H1 (cell line): Measurements from ENCODE around the gene HTR4. TPM values are rescaled to one million over a fixed set of nuclear protein-coding genes. Genes with fewer than 3 reads are reported as not detected.

Source experiments
- CTCF ChIA-PET: fragments of 300-600 bp; sonication (Branson Sonifier 250); formaldehyde crosslinking; loops from one replicate; lab custom pipeline; 2021; ENCODE audit not compliant: partially characterized antibody; lab: Charles Lee
- POLR2A ChIA-PET: fragments of 300-600 bp; sonication (Branson Sonifier 250); formaldehyde crosslinking; loops from one replicate; lab custom pipeline; 2021; ENCODE audit warnings: inconsistent platforms; ENCODE audit not compliant: partially characterized antibody; lab: Charles Lee
- DNase-seq, 2 experiments: peaks; one replicate each; pipeline versions ENCODE4 v3.0.0 to v3.0.0-alpha.2; 2010 to 2022; ENCODE audit warnings: low spot score in 2 of 2, low read depth in 1 of 2, mixed read lengths in 1 of 2
- FAIRE-seq: peaks from 2 replicates; lab custom pipeline; 2011; peaks lifted over from hg19 to GRCh38; lab: Jason Lieb, UNC
- H2AFZ ChIP-seq: 2 replicates; pipeline ENCODE4 v1.8.1; 2012; ENCODE audit warnings: low read length, inconsistent platforms
- H2AK5ac ChIP-seq: 2 replicates; pipeline ENCODE4 v1.6.1; 2013; ENCODE audit warnings: low read depth, low read length
- H2BK120ac ChIP-seq: replicated peaks from 2 replicates; pipeline ENCODE3; 2013; ENCODE audit warnings: low read depth, low read length, inconsistent platforms
- H2BK12ac ChIP-seq: 2 replicates; pipeline ENCODE4 v1.6.1; 2013; ENCODE audit warnings: low read depth, low read length
- H2BK15ac ChIP-seq: 2 replicates; pipeline ENCODE4 v1.6.1; 2013; ENCODE audit warnings: low read length
- H2BK20ac ChIP-seq: 2 replicates; pipeline ENCODE4 v1.6.1; 2013; ENCODE audit warnings: low read length
- H2BK5ac ChIP-seq: 2 replicates; pipeline ENCODE4 v1.6.1; 2013; ENCODE audit warnings: low read depth, low read length
- H3K14ac ChIP-seq: 2 replicates; pipeline ENCODE4 v1.6.1; 2013; ENCODE audit warnings: inconsistent platforms; ENCODE audit not compliant: insufficient read length
- H3K18ac ChIP-seq: 2 replicates; pipeline ENCODE4 v1.6.1; 2013; ENCODE audit warnings: low read length; ENCODE audit errors: extremely low read depth
- H3K23ac ChIP-seq: 2 replicates; pipeline ENCODE4 v1.6.1; 2013; ENCODE audit warnings: inconsistent platforms; ENCODE audit not compliant: insufficient read length
- H3K23me2 ChIP-seq: 2 replicates; pipeline ENCODE4 v1.6.1; 2013; ENCODE audit warnings: low read depth, low read length
- H3K27ac ChIP-seq: 2 replicates; pipeline ENCODE4 v1.6.1; 2011; ENCODE audit warnings: low read depth, low read length, inconsistent platforms
- H3K27me3 ChIP-seq, 4 experiments: replicated peaks in 1 of 4; 1 replicate in 1 of 4; 2 replicates in 3 of 4; pipeline versions ENCODE4 v1.6.1 to v1.8.1; 2011 to 2013; ENCODE audit warnings: low read length in 3 of 4, mild to moderate bottlenecking in 3 of 4, inconsistent platforms in 2 of 4, mixed read lengths in 2 of 4, moderate library complexity in 1 of 4; ENCODE audit not compliant: control insufficient read depth in 3 of 4, insufficient read depth in 3 of 4; ENCODE audit errors: extremely low read depth in 1 of 4
- H3K36me3 ChIP-seq, 4 experiments: 2 replicates each; pipeline versions ENCODE4 v1.6.1 to v1.8.1; 2011 to 2013; ENCODE audit warnings: mild to moderate bottlenecking in 4 of 4, low read length in 3 of 4, moderate library complexity in 2 of 4, control low read depth in 1 of 4, inconsistent platforms in 1 of 4; ENCODE audit not compliant: insufficient read depth in 4 of 4, control insufficient read depth in 2 of 4
- H3K4ac ChIP-seq: replicated peaks from 2 replicates; pipeline ENCODE3; 2013; ENCODE audit warnings: low read length, low read depth, mixed read lengths, inconsistent platforms; ENCODE audit not compliant: insufficient read length
- H3K4me1 ChIP-seq, 4 experiments: replicated peaks in 1 of 4; 1 replicate in 1 of 4; 2 replicates in 3 of 4; pipeline versions ENCODE4 v1.6.1 to v1.8.1; 2011 to 2013; ENCODE audit warnings: low read length in 3 of 4, inconsistent platforms in 2 of 4, mixed read lengths in 1 of 4; ENCODE audit not compliant: insufficient read depth in 4 of 4, control insufficient read depth in 3 of 4
- H3K4me2 ChIP-seq, 2 experiments: 2 replicates each; pipeline versions ENCODE4 v1.6.1 to v1.8.1; 2011 to 2013; ENCODE audit warnings: low read depth in 2 of 2, low read length in 2 of 2, control low read depth in 1 of 2, inconsistent platforms in 1 of 2, mild to moderate bottlenecking in 1 of 2; ENCODE audit not compliant: insufficient read depth in 1 of 2
- H3K4me3 ChIP-seq, 4 experiments: fragments of 200-600, 300-600 bp in 1 of 4; sonication (generic), shearing (Covaris generic), sonication (Bioruptor Twin) in 1 of 4; 2 replicates each; pipeline versions ENCODE4 v1.5.1 to v1.8.1; 2011 to 2016; ENCODE audit warnings: low read length in 4 of 4, low read depth in 3 of 4, control low read depth in 2 of 4, inconsistent platforms in 2 of 4, mild to moderate bottlenecking in 2 of 4, mixed read lengths in 1 of 4, moderate library complexity in 1 of 4; ENCODE audit not compliant: insufficient read depth in 2 of 4; ENCODE audit errors: extremely low read depth in 1 of 4
- H3K56ac ChIP-seq: replicated peaks from 2 replicates; pipeline ENCODE3; 2013; ENCODE audit warnings: low read depth, mild to moderate bottlenecking, mixed read lengths, low read length, inconsistent platforms; ENCODE audit not compliant: insufficient read length
- H3K79me1 ChIP-seq: 2 replicates; pipeline ENCODE4 v1.6.1; 2013; ENCODE audit warnings: low read depth, low read length, control low read depth
- H3K79me2 ChIP-seq, 2 experiments: 2 replicates each; pipeline versions ENCODE4 v1.6.1 to v1.8.1; 2012 to 2013; ENCODE audit warnings: low read length in 2 of 2, mild to moderate bottlenecking in 2 of 2, inconsistent platforms in 1 of 2; ENCODE audit not compliant: insufficient read depth in 2 of 2, control insufficient read depth in 1 of 2
- H3K9ac ChIP-seq, 4 experiments: replicated peaks in 1 of 4; 1 replicate in 1 of 4; 2 replicates in 3 of 4; pipeline versions ENCODE4 v1.6.1 to v1.8.1; 2011 to 2013; ENCODE audit warnings: low read depth in 3 of 4, low read length in 3 of 4, control low read depth in 2 of 4, mild to moderate bottlenecking in 2 of 4, moderate library complexity in 2 of 4, inconsistent platforms in 1 of 4; ENCODE audit errors: extremely low read depth in 1 of 4
- H3K9me3 ChIP-seq, 2 experiments: 2 replicates each; pipeline versions ENCODE4 v1.6.1 to v1.8.1; 2012 to 2013; ENCODE audit warnings: mild to moderate bottlenecking in 2 of 2, moderate library complexity in 2 of 2, control low read depth in 1 of 2, inconsistent platforms in 1 of 2, low read depth in 1 of 2, low read length in 1 of 2, mixed read lengths in 1 of 2; ENCODE audit not compliant: insufficient read depth in 2 of 2
- H4K20me1 ChIP-seq, 2 experiments: replicated peaks in 1 of 2; 2 replicates each; pipeline versions ENCODE3 to v1.8.1; 2011 to 2013; ENCODE audit warnings: inconsistent platforms in 2 of 2, low read length in 2 of 2, mild to moderate bottlenecking in 1 of 2; ENCODE audit not compliant: insufficient read depth in 2 of 2, control insufficient read depth in 1 of 2
- H4K5ac ChIP-seq: 2 replicates; pipeline ENCODE4 v1.6.1; 2013; ENCODE audit warnings: low read length, low read depth, mixed read lengths, inconsistent platforms; ENCODE audit not compliant: insufficient read length
- H4K8ac ChIP-seq: 2 replicates; pipeline ENCODE4 v1.8.0; 2013; ENCODE audit warnings: mild to moderate bottlenecking, moderate library complexity, low read length, inconsistent platforms; ENCODE audit not compliant: insufficient read depth; ENCODE audit errors: extremely low read depth
- H4K91ac ChIP-seq: replicated peaks from 2 replicates; pipeline ENCODE3; 2013; ENCODE audit warnings: low read length, mixed read lengths, inconsistent platforms; ENCODE audit not compliant: insufficient read length
- BRCA1 ChIP-seq: IDR thresholded peaks from 2 replicates; pipeline ENCODE4 v1.6.1; 2012; ENCODE audit warnings: low read depth, low read length, improper control_type of control experiment
- CHD2 ChIP-seq: IDR thresholded peaks from 2 replicates; pipeline ENCODE4 v1.6.1; 2012; ENCODE audit warnings: low read length, improper control_type of control experiment
- GTF2F1 ChIP-seq: IDR thresholded peaks from 2 replicates; pipeline ENCODE4 v1.6.1; 2012; ENCODE audit warnings: low read depth, low read length, improper control_type of control experiment, borderline replicate concordance
- HDAC6 ChIP-seq: IDR thresholded peaks from one replicate; pipeline ENCODE4 v1.7.1; 2012; ENCODE audit warnings: low read depth, mild to moderate bottlenecking, inconsistent platforms, low read length, moderate library complexity
- JUN ChIP-seq: IDR thresholded peaks from 2 replicates; pipeline ENCODE4 v1.6.1; 2011; ENCODE audit warnings: low read depth, mild to moderate bottlenecking, improper control_type of control experiment, low read length
- NANOG ChIP-seq: IDR thresholded peaks from 2 replicates; pipeline ENCODE4 v1.6.1; 2011; ENCODE audit warnings: low read length, low read depth, mild to moderate bottlenecking, inconsistent platforms; ENCODE audit not compliant: insufficient read depth, poor library complexity, severe bottlenecking
- SAP30 ChIP-seq: fragments of 300-600 bp; sonication (generic); IDR thresholded peaks from 2 replicates; pipeline ENCODE4 v1.7.1; 2012; ENCODE audit warnings: low read length, moderate library complexity, mild to moderate bottlenecking, inconsistent platforms; ENCODE audit not compliant: insufficient read depth, insufficient replicate concordance
- SIN3A ChIP-seq, 2 experiments: IDR thresholded peaks in 1 of 2; conservative IDR thresholded peaks in 1 of 2; 2 replicates each; pipeline ENCODE4 v1.6.1; 2011 to 2012; ENCODE audit warnings: low read length in 2 of 2, improper control_type of control experiment in 1 of 2, low read depth in 1 of 2, mild to moderate bottlenecking in 1 of 2
- SIRT6 ChIP-seq: IDR thresholded peaks from one replicate; pipeline ENCODE4 v1.7.1; 2012; ENCODE audit warnings: low read length, inconsistent platforms
- TEAD4 ChIP-seq: IDR thresholded peaks from 2 replicates; pipeline ENCODE4 v1.6.1; 2012; ENCODE audit warnings: low read depth, low read length, inconsistent platforms, mixed read lengths
- USF2 ChIP-seq: IDR thresholded peaks from 2 replicates; pipeline ENCODE4 v1.6.1; 2011; ENCODE audit warnings: low read length, improper control_type of control experiment
- WGBS, 2 experiments: shearing (Covaris generic) in 1 of 2; methylation state at CpG; one replicate each; pipeline versions ENCODE4 v1.1.6 to v1.1.7; 2013 to 2015; ENCODE audit warnings: low lambda C conversion rate in 2 of 2, mixed read lengths in 2 of 2, inconsistent platforms in 1 of 2, low coverage in 1 of 2, missing lambda C conversion rate in 1 of 2; ENCODE audit not compliant: insufficient replicate concordance in 2 of 2, insufficient coverage in 1 of 2, insufficient read length in 1 of 2; ENCODE audit errors: extremely low coverage in 1 of 2, missing lambda C conversion rate in 1 of 2; 5-methylcytosine and 5-hydroxymethylcytosine counted together
- polyA plus RNA-seq, 7 experiments: library from polyadenylated mRNA; depleted of rRNA in 3 of 7; stranded (reverse) in 5 of 7; unstranded in 2 of 7; fragments of >200 nt in 5 of 7; fragments of 200-250 nt in 2 of 7; gene quantifications; 1 replicate in 5 of 7; 2 replicates in 1 of 7; 4 replicates in 1 of 7; pipeline versions ENCODE4 v1.2.1 to v1.2.3, GENCODE V29; 2011 to 2013; ENCODE audit warnings: missing spikeins in 2 of 7, mixed read lengths in 2 of 7
- total RNA-seq: library from RNA; stranded (reverse); fragmentation: NEBNext Ultra II Directional; extraction: Animal tissue kit (Norgen Biotek cat#: 25700); gene quantifications from 2 replicates; pipeline ENCODE4 v1.2.1, GENCODE V29; 2021

The HTR4 gene
- total and polyA plus RNA-seq, 2 of the 8 experiments (the other 6 are each of a cell fraction or from before 2014, with no cell fraction given), result not detected

- 90% methylated on average over 3 of the region's 3 CpGs; no CpG with 5 or more reads in 1 of the 2 experiments for WGBS, 2 experiments
- CTCF ChIA-PET, result interaction anchor here (2.2 kb wide), 1 partner anchor 12 kb away, joined by 5 read pairs; no protein-coding TSS in a partner anchor
Observed at GRCh38 chr5:148561801-148562311, 92.5 kb downstream of the HTR4 start.

More at GRCh38 chr5:148561801-148562311, 92.5 kb downstream of the HTR4 start:
- Histone ChIP-seq H3K9ac (no peak overlapping the region), H3K23me2 (no peaks in the 10 kb centered on the region), H2AFZ (no peak overlapping the region), H3K36me3 (no peaks in the 10 kb centered on the region), H3K18ac (no peak overlapping the region), H3K23ac (no peak overlapping the region), H2BK12ac (no peak overlapping the region), H3K56ac (no peak overlapping the region), H2BK15ac (no peak overlapping the region), H3K4me1 (peaks cover 0 to 6% (median 1%) of the 10 kb centered on the region in 4 experiments; a peak in 3 of 7 replicates), H3K79me2 (no peaks in the 10 kb centered on the region), H3K27ac (no peak overlapping the region), H3K4me3 (no peak overlapping the region), H3K9me3 (no peaks in the 10 kb centered on the region), H4K5ac (no peak overlapping the region), H3K27me3 (no peaks in the 10 kb centered on the region), H2BK20ac (no peak overlapping the region), H4K91ac (no peak overlapping the region), H2BK120ac (no peak overlapping the region), H2AK5ac (no peak overlapping the region), H3K4me2 (no peak overlapping the region), H2BK5ac (no peak overlapping the region), H3K4ac (no peak overlapping the region), H3K79me1 (no peaks in the 10 kb centered on the region), H4K8ac (no peak overlapping the region), H4K20me1 (no peaks in the 10 kb centered on the region), H3K14ac (no peak overlapping the region)
- DNase-seq (no peak), FAIRE-seq (no peak)
- TF ChIP-seq GTF2F1 (no peak), USF2 (no peak), SIRT6 (no peak), SIN3A (conservative IDR thresholded peaks at IDR 0.05 in 1 of 2, IDR thresholded peaks at IDR 0.05 in 1 of 2; ENCODE audit: low read depth in 1 of 2, low read length in 2 of 2) (no peak), CHD2 (no peak), HDAC6 (no peak), SAP30 (no peak), BRCA1 (no peak), JUN (no peak), NANOG (no peak), TEAD4 (no peak)
- POLR2A ChIA-PET, result no interaction called here
